Amygdala (tissue), 56 donors: Measurements from ENCODE around the gene MOV10L1.
A peak's percentile ranks its signal among the peaks of the same experiment; 100 is the strongest.

ENCODE experiments used
- DNase-seq, 56 donors: peaks; one replicate each; lab custom pipeline; 2025; lab: John Stamatoyannopoulos, UW

Gene MOV10L1

DNA sequence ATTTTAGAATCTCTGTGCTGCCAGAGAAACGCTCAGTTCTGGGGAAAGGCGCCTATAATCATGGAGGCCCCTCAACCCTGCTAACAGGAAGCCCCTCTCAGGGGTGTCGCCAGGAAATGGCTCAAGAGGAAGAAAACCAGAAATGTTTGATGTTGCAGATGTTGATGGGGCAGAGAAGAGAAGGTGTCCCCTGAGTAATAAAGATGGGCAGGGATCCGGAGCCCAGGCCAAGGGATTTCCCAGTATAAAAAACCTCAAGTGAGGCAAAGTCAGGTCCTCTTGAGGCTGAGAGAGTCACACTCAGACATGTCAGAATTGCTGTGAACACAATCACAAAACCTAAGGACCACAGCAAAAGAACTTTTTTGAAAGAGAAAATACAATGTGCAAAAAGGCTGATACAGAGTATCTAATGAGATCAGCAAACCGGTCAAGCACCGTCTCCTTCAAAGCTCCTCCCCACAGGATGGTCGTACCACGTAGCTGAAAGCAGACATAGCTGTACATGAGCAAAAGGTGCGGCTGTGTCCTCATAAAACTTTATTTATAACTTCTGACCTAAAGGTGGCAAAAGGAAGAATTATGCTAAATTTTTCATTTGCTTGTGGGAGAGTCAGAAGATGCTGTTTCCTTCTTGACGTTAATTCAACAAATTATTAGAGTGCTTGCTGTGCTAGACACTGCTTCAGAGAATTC, 12.2 kb downstream of the MOV10L1 start:
- DNase-seq = no peak

DNA sequence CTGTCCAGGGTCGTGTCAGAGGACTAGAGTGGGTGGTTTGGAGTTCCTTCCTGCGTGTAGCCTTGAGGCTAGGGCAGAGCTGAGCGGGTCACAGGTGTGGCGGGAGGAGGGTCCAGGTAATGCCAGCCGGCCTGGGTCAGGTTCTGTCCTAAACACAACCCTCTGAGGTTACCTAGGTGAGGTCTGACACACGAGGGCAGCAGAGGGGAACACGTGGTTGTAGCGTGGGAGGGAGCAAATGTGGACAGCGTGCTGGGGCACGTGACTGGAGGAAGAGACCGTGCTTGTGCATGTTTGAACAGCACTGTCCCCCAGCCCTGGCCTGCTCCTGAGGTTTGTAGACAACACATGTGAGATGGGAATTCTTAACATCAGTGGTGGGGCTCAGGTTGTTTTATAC, 13.1 kb downstream of the MOV10L1 start:
- no peak for DNase-seq

- no peak for DNase-seq
Observed at GRCh38 chr22:50104141-50104544, 14.3 kb downstream of the MOV10L1 start.

DNA sequence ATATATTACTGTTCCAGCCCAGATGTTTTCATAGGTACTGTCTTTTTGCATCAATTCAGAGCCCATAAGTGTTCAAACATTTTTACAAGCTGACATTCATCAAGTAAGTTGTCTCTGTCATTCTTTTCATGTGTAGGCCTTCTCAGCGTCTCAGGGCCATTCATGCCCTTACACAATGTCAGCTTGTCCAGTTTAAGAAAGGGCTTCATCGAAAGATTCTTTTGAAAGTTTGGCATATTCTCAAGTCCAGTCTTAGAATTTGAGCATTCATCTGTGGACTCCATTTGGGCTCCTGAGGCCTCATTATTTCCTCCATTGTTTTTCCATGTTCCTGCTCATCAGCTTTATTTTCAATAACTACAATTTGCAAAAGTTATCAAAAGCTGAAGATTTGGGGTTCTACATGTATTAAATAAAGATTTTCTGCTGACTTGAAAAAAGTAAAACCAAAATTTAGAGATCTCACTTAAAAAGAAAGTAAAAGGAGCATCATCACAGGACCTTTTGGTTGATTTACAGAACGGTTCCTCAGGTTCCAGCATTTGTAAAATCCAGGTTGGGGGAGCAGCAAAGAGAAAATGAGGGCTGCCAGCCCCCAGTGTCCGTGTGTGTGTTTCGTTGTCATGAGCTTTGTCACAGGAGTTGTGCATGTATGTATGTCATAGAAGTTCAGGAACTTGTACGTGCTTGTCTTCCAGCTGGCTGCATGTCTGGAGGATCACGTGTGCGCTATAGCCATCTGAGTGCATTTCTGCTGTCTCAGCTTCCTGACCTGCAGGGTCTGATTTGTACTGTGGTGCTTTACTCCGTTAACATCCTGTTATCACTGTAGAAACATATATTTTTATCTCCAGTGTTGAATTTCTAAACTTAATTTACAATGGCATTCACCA, 15.6 kb downstream of the MOV10L1 start:
- peak in 1 of 56 donors; percentile 8 for DNase-seq

GRCh38 chr22:50107529-50107928, 17.7 kb downstream of the MOV10L1 start:
- DNase-seq = no peak

GRCh38 chr22:50111056-50111455, 21.2 kb downstream of the MOV10L1 start:
- DNase-seq = no peak

GRCh38 chr22:50112151-50113118, 22.6 kb downstream of the MOV10L1 start:
- DNase-seq = peak in 1 of 56 donors; percentile 13

- DNase-seq = no peak
Observed at GRCh38 chr22:50114221-50115021, 24.6 kb downstream of the MOV10L1 start.

DNA sequence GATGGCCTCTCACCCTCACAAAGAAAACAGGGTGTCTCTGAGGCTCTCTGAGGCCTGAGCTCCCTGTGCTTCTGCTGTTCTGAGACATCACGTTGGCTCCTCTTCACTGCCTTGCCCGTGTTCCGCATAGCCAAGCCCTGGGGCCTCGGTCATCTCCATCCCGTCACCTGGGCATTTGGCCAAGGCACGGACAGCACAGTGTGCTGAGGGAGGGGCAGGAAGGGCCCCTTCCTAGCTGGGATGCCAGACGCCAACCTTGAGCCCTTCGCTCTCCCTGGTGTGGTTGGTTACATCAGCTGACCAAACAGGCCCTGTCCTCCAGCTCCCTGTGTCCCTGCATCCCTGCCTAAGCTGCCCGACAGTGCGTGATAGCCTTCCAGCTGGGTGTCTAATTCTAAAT, 25.9 kb downstream of the MOV10L1 start:
- DNase-seq = no peak

GRCh38 chr22:50117168-50117762, 27.5 kb downstream of the MOV10L1 start:
- DNase-seq = no peak

- DNase-seq = no peak
Observed at GRCh38 chr22:50118129-50118528, 28.3 kb downstream of the MOV10L1 start.

DNA sequence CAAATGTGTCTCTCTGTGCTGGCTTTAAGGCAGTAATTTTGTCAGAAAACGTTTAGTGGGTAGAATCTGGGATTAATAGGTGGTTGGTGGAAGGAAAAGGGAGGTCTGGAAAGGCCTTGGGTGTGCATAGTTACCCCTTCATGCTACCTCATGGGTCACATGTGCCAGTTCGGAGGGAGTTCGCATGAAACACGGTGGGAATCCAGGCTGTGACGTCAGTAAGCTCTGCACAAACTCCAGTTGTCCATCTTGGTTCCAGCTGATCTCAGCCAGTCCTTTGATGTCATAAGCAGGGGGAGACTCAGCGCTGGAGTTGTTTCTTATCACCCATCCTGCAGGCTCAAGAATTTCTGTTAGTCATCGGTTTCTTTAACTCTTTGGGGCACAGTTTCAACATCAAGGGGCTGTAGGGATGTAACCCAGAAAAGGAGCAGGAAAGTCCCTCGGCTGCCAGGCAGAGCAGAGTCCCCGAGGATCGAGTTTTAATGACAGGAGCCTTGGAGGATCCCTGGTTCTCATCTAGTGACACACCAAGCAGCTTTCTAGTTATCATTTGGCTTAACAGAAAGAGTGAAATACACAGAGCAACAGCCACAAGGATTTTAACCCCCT, 28.9 kb downstream of the MOV10L1 start:
- DNase-seq = no peak

- DNase-seq = no peak
Observed at GRCh38 chr22:50119169-50119767, 29.5 kb downstream of the MOV10L1 start.

DNA sequence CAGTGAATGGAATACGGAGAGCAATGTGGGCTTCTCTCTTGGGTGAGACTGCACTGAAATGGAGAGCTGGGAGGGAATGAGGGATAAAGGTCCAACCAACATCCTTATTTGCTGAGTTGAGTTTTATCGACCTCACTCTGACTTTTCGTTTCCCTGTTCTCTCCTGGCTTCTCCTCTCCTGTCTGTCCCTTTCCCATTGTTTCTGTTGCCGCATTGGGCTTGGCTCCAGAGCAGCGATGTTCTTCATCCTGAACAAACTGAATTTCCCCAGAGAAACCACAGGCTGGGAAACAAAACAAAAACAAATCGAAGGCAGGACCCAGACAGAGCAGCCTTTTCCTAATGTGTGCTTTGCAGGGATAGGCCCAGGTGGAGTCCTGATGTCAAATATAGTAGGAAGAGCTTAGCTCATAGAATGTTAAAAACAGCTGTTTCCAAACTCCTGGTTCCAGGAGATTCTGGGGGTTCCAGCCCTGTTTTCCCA, 30.0 kb downstream of the MOV10L1 start:
- no peak for DNase-seq

- DNase-seq = no peak
Observed at GRCh38 chr22:50121202-50121740, 31.5 kb downstream of the MOV10L1 start.

DNA sequence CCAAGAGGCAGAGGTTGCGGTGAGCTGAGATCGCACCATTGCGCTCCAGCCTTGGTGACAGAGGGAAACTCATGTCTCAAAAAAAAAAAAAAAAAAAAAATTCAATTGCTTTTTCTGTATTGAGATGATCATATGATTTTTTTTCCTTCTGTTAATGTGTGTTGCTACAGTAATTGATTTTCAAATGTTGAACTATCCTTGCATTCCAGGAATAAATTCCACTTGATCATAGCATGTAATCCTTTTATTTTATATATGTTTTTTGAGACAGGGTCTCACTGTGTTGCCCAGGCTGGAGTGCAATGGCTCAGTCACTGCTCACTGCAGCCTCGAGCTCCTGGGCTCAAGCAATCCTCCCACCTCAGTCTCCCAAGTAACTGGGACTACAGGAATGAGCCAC, 33.3 kb downstream of the MOV10L1 start:
- DNase-seq = no peak

DNA sequence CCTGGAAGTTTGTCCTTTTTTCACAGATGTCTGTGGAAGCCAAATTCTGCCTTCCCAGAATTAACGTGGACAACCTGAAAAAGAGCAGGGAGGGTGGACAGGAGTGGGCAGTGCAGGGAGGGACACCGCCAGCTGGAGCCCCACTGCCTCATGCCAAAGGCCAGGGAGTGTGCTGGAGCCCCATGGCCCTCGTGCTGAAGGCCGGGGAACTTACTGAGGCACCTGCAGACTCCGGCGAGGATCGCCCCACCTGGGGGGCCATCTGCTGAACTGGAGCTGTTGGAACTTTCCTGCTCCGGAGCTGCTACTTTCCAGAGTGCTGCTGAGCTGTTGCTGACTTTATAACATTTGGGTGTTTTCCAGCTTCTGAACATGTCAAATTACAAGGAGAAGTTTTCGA, 35.2 kb downstream of the MOV10L1 start:
- DNase-seq = no peak

- no peak for DNase-seq
Observed at GRCh38 chr22:50129121-50129736, 39.4 kb downstream of the MOV10L1 start.
